HG02571 (cell line): Measurements from ENCODE around the gene ABCD4.

Experiments used
- ATAC-seq: cut with Tn5 transposase; IDR thresholded peaks from one replicate; pipeline ENCODE4 v1.9.1; 2021; ENCODE audit warnings: mild to moderate bottlenecking, moderate library complexity; ENCODE audit not compliant: unreplicated experiment

Gene ABCD4

GRCh38 chr14:74238974-74239847, 63.5 kb downstream of the ABCD4 start, which contains the start of gene VSX2:
TSS of gene VSX2 (plus strand) at chr14:74239449. CDS start at chr14:74239562, 113 bp downstream.
- ATAC-seq, result no peak

DNA sequence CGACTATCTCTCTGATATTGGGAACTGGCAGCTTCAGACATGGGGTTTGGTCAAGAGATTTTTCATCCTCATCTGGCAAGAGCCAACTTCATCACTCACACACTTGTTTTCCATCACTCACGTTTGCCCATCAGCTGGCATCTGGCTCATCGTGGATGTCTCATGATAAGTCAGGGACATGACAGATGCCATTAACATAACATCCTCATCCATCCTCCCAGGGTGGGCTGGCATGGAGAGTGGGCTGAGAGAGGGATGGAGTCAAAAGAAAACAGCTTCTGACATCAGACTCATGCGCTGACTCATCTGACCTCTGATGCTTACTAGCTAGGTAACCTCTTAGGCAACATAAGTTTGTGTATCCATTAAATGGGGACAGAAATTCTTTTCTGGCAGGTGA, 65.3 kb downstream of the ABCD4 start:
- ATAC-seq, result no peak
